22Rv1 (cell line): ENCODE data around the gene SEC61A2.

Source experiments
- H3K27ac ChIP-seq: fragments of 450-650 bp; 2 replicates; pipeline ENCODE4 v1.5.1; 2017
- ZFX ChIP-seq: fragments of 450-650 bp; IDR thresholded peaks from 2 replicates; pipeline ENCODE4 v1.6.1; 2017; ENCODE audit warnings: antibody characterized with exemption, borderline replicate concordance
- TF ChIP-seq, protein P1 (sequence below): fragments of 450-650 bp; IDR thresholded peaks from 2 replicates; pipeline ENCODE4 v1.5.1; 2017; ENCODE audit warnings: mild to moderate bottlenecking

The SEC61A2 gene

DNA sequence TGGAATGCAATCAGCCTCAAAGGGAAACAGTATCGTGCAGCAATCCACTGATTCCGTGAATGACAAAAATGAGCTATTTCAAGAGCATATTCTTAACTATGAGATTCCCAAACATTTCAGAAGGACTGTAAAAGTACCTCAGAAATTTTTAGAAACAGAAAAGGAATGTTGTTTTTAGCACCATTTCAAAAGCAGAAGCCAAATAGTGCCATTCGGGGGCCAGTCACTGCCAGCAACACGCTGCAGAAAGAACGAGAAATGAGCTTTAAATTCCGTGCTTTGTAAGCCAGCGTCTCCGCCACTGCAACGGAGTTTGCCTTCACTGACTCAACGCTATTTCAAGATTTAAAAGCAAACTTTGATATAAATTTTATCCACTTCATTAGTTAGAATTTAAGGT, 59.9 kb downstream of the SEC61A2 start:
- TF ChIP-seq, protein P1, sequence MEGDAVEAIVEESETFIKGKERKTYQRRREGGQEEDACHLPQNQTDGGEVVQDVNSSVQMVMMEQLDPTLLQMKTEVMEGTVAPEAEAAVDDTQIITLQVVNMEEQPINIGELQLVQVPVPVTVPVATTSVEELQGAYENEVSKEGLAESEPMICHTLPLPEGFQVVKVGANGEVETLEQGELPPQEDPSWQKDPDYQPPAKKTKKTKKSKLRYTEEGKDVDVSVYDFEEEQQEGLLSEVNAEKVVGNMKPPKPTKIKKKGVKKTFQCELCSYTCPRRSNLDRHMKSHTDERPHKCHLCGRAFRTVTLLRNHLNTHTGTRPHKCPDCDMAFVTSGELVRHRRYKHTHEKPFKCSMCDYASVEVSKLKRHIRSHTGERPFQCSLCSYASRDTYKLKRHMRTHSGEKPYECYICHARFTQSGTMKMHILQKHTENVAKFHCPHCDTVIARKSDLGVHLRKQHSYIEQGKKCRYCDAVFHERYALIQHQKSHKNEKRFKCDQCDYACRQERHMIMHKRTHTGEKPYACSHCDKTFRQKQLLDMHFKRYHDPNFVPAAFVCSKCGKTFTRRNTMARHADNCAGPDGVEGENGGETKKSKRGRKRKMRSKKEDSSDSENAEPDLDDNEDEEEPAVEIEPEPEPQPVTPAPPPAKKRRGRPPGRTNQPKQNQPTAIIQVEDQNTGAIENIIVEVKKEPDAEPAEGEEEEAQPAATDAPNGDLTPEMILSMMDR = no peak
- TF ChIP-seq ZFX = no peak
- H3K27ac ChIP-seq = no peak overlapping the region

GRCh38 chr10:12191715-12192114, 62.2 kb downstream of the SEC61A2 start:
- no peak overlapping the region for H3K27ac ChIP-seq
- TF ChIP-seq, protein P1 = no peak
- TF ChIP-seq ZFX = no peak

DNA sequence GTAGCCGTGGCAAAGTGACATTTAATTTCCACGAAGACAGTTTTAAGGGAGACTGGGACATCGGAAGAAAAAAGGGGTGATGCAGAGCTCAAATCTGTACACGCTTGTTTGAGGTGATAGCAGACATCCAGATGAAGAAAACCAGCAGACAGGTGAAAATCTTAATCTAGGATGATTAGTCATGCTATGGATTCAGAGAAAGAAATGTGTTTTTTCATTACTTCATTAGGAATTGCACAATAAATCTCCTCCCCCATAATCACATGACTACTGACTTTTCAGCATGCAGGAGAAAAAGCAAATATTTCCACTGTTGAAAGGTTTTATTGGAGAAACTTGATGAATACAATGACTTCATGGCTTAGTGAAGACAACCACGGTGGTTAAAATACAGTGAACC, 63.7 kb downstream of the SEC61A2 start:
- TF ChIP-seq, protein P1 = no peak
- TF ChIP-seq ZFX = no peak
- no peak overlapping the region for H3K27ac ChIP-seq

GRCh38 chr10:12194752-12195271, 65.3 kb downstream of the SEC61A2 start:
- peak overlapping the region; percentile 85 for H3K27ac ChIP-seq
- TF ChIP-seq, protein P1 = no peak
- TF ChIP-seq ZFX = no peak

GRCh38 chr10:12195281-12195602, 65.8 kb downstream of the SEC61A2 start:
- TF ChIP-seq, protein P1 = no peak
- TF ChIP-seq ZFX = no peak

DNA sequence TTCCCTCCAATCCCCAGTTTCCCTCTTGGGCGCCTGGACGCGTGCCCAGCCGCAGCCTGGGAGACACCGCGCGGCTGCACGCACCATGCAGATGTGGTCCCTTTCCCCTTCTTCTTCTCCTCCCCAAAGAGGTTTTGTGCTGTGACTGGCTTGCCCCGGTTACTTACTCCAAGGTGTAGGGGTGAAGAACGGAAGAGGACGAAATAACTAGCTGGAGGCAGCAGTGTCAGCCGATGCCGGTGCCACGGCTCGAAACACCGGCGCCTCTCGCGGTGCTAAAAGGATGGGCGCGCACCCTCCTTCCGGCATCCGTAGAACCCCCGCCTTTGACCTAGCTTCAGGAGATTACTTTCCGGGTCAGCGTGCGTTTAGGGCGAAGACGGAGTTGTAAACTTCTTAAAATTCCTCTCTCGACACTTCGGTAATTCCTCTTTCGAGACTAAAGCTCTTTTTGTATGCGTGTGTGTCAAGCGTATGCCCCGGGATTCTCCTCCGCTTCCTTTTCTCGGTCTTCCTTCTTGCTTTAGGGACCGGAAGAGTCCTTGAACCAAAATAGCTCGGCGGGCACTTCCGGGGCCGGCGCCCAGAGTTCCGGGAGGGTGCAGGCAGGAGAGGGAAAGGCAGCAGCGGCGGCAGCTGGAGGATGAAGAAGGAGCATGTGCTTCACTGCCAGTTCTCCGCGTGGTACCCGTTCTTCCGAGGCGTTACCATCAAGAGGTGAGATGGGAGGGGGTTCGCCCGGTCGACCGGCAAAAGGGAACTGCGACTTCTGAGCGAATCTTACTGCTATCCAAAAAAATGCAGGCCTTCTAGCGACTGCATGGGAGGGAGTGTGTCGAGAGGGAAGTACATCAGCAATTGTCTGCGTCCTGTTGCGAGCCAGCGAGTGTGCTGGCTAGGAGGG, 66.4 kb downstream of the SEC61A2 start, which contains the start of the genes CDC123 and NUDT5:
CDC123 (plus strand) TSS at position 586 of the 904 bp plus-strand sequence; CDS start at position 644, 58 bp downstream.
NUDT5 (minus strand) TSS at position 289 of the 904 bp plus-strand sequence. CDS start 9,600 bp downstream, outside the sequence.
- peak within 1 kb of the TSS; percentile 85 for H3K27ac ChIP-seq
- TF ChIP-seq, protein P1 = no peak
- TF ChIP-seq ZFX = no peak

More at GRCh38 chr10:12195281-12195602, 65.8 kb downstream of the SEC61A2 start:
- H3K27ac ChIP-seq = peak overlapping the region; percentile 85
